ENCODE results near the gene PPARA.
A peak's percentile ranks its signal among the peaks of the same experiment; 100 is the strongest.

The PPARA gene

GRCh38 chr22:46147471-46148267 lies 2.7 kb upstream of the PPARA start:
- no peak for DNase-seq
- Mint-ChIP-seq H3K36me3 (ENCODE audit: insufficient read depth) (peaks cover 13% of the 10 kb centered on the region), H3K9me3 (no peaks in the 10 kb centered on the region), H3K27me3 (no peaks in the 10 kb centered on the region), H3K4me3 (no peak overlapping the region), H3K27ac (no peak overlapping the region), H3K4me1 (ENCODE audit: low read depth in 2 of 2) (peaks cover 13 to 19% of the 10 kb centered on the region in 2 donors)
- no peak for ATAC-seq (replicated peaks)

DNA sequence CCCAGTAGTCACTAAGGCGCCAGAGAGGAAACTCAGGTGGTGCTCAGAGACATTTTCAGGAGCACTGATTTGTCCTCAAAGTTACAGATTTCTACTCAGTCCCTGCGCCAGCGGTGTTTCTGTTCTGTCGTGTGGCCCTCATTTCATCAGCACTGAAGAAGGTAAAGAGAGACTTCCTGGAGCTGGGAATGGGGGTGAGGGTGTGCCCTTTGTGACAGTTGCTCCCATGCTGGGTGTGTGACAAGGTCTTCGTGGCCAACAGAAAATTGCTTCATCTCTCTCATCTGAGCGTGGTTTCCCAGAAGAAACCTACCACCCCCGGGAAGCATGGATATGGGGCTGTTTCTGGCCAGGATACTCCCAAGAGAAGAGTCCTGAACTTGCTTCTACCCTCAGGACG lies 2.0 kb upstream of the PPARA start:
- Mint-ChIP-seq H3K27ac (peak overlapping the region in 1 of 2 donors; percentile 86), H3K27me3 (no peaks in the 10 kb centered on the region), H3K4me1 (ENCODE audit: low read depth in 2 of 2) (peaks cover 13 to 19% of the 10 kb centered on the region in 2 donors), H3K36me3 (ENCODE audit: insufficient read depth) (peaks cover 14% of the 10 kb centered on the region), H3K9me3 (no peaks in the 10 kb centered on the region), H3K4me3 (no peak overlapping the region)
- ATAC-seq (replicated peaks) (no peak), DNase-seq (no peak)

DNA sequence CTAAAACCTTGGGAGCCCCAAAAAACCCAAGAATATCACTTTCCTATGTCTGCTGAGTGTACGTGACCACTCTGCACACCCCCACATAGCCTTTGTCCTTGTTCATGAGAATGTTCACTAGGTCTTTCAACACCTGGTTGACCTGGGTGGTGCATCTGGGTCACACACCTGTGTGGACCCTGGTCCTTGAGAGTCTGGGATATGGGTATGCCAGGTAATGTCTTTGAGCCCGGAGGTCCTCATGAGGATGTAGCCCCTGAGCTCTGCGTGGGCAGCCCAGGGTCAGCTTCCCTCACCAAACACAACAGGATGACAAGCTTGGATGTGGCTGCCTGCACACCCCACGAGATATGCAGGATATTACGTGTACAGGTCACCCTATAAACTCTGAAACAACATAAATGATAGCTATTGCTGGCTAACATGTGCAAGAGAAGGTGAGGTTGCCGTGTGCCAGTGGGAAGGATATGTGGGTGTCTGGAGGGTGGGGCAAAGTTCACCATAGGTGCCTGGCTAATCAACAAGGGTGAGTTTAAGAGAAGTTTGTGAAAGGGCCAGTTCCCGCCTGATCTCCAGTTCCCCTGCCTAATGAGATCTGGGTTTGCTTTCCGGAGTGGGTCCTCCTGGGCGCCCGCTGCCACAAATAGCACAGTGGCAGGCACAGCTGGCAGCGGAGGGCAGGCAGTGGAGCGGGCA lies 1.4 kb upstream of the PPARA start:
- no peaks in the 10 kb centered on the region for H3K27me3 Mint-ChIP-seq
- peaks cover 13 to 19% of the 10 kb centered on the region in 2 donors for H3K4me1 Mint-ChIP-seq (ENCODE audit: low read depth in 2 of 2)
- peak overlapping the region; percentile 86 to 87 for H3K27ac Mint-ChIP-seq
- no peaks in the 10 kb centered on the region for H3K9me3 Mint-ChIP-seq
- DNase-seq (peak in 2 of 3 experiments; percentile 18 to 33), ATAC-seq (replicated peaks) (peak; percentile 28)
- peak overlapping the region; percentile 88 to 90 for H3K4me3 Mint-ChIP-seq
- peaks cover 14% of the 10 kb centered on the region for H3K36me3 Mint-ChIP-seq (ENCODE audit: insufficient read depth)

- ATAC-seq (replicated peaks) (peak; percentile 15), DNase-seq (peak; percentile 27 to 34 (median 33))
- peak overlapping the region; percentile 86 to 87 for H3K27ac Mint-ChIP-seq
- peaks cover 13 to 19% of the 10 kb centered on the region in 2 donors for H3K4me1 Mint-ChIP-seq (ENCODE audit: low read depth in 2 of 2)
- H3K4me3 Mint-ChIP-seq = peak overlapping the region; percentile 88 to 90
- H3K36me3 Mint-ChIP-seq (ENCODE audit: insufficient read depth) = peaks cover 15% of the 10 kb centered on the region
- H3K9me3 Mint-ChIP-seq = no peaks in the 10 kb centered on the region
- no peaks in the 10 kb centered on the region for H3K27me3 Mint-ChIP-seq
Measured at GRCh38 chr22:46149512-46150033, 753 bp upstream of the PPARA start.

DNA sequence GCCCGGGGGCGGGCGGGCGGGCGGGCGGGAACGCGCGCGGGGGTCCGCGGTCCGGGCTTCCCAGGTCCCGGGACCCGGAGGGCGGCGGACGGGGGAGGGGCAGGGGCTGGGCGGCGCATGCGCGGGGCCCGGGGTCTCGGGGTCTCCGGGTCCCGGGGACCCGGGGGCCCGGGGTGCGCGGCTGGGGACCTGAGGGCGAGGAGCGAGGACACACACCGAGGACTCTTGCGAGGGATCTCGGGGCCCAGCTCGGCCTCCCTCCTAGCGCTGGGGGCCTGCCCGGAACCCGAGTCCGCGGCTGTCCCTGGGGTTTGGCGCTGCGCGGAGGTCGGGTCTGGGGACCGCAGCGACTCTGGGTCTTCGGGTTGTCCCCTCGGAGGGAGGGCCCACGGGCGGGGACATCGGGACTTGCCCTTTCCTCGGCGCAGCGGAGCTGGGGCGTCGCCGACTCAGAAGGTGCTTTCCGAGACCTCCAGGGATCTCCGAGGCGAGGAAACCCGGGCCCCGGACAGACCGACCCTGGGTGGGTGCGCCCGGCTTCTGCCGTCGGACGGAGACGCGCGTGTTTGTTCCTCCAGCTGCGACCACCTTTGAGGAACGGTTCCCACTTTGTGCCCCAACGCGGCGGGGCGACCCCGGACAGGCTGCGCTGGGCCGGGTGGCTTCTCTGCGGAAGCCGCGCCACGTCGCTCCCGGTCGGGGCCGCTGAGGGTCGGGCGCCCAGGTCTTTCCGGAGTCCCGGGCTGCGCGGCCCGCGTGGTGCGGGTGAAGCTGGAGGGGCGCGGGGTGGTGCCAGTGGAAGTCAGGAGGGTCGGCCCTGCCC lies 540 bp downstream of the PPARA start:
- Mint-ChIP-seq H3K4me3 (peak overlapping the region; percentile 78 to 81), H3K9me3 (no peaks in the 10 kb centered on the region), H3K36me3 (ENCODE audit: insufficient read depth) (peaks cover 21% of the 10 kb centered on the region), H3K27me3 (no peaks in the 10 kb centered on the region), H3K27ac (peak overlapping the region; percentile 49 to 76), H3K4me1 (ENCODE audit: low read depth in 2 of 2) (peaks cover 13 to 22% of the 10 kb centered on the region in 2 donors)
- ATAC-seq (replicated peaks) (peak; percentile 52), DNase-seq (peak; percentile 53 to 56 (median 54))

DNA sequence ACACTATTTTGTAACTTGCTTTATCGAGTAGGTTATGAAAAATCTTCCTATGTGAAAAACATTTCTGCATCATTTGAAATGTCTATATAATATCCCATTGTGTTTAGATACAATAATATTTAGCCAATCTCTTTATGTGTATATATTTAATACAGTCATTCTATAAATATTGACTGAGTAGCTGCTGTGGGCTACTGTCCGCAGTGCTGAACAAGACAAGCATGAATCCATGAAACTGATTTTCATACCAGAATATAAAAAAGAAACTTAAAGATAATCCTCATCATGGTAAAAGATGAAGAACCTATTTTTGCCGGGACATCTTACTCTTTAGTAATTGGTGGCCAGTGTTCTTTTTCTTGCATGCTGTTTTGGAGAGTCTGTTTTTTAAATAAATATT lies 3.6 kb downstream of the PPARA start:
- H3K4me1 Mint-ChIP-seq (ENCODE audit: low read depth in 2 of 2) = peaks cover 12 to 27% of the 10 kb centered on the region in 2 donors
- H3K4me3 Mint-ChIP-seq = no peak overlapping the region
- no peaks in the 10 kb centered on the region for H3K27me3 Mint-ChIP-seq
- peaks cover 20% of the 10 kb centered on the region for H3K36me3 Mint-ChIP-seq (ENCODE audit: insufficient read depth)
- DNase-seq = no peak
- no peak for ATAC-seq (replicated peaks)
- H3K9me3 Mint-ChIP-seq = no peaks in the 10 kb centered on the region
- H3K27ac Mint-ChIP-seq = no peak overlapping the region

- Mint-ChIP-seq H3K4me3 (no peak overlapping the region), H3K4me1 (ENCODE audit: low read depth in 2 of 2) (peaks cover 7 to 22% of the 10 kb centered on the region in 2 donors), H3K27ac (no peak overlapping the region), H3K36me3 (ENCODE audit: insufficient read depth) (peaks cover 20% of the 10 kb centered on the region), H3K27me3 (no peaks in the 10 kb centered on the region), H3K9me3 (no peaks in the 10 kb centered on the region)
- DNase-seq = no peak
- no peak for ATAC-seq (replicated peaks)
Measured at GRCh38 chr22:46156031-46156430, 5.7 kb downstream of the PPARA start.

- Mint-ChIP-seq H3K4me1 (ENCODE audit: low read depth in 2 of 2) (peaks cover 2 to 10% of the 10 kb centered on the region in 2 donors), H3K36me3 (ENCODE audit: insufficient read depth) (peaks cover 22% of the 10 kb centered on the region), H3K27ac (no peak overlapping the region), H3K4me3 (no peak overlapping the region), H3K9me3 (no peaks in the 10 kb centered on the region), H3K27me3 (no peaks in the 10 kb centered on the region)
- no peak for ATAC-seq (replicated peaks)
- no peak for DNase-seq
Measured at GRCh38 chr22:46158283-46158682, 8.0 kb downstream of the PPARA start.

DNA sequence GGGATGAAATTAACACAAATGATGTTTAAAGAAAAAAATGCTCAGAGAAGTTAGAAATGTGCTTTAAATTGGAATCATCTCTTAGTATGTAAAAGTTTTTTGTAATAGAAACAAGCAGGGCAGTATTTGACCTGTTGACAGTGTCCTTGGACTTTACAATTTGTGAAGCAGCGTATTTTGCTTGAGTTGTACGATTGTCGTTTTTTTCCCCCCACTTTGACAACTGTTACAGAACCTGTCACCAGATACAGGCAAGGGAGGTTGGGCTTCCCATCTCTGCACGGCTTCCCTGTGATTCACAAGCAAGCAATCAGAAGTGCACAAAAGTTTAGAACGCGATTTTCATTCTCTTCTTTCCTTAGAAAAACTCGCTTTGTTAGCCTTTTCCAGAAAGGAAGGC lies 8.9 kb downstream of the PPARA start:
- H3K27me3 Mint-ChIP-seq = no peaks in the 10 kb centered on the region
- H3K27ac Mint-ChIP-seq = no peak overlapping the region
- H3K9me3 Mint-ChIP-seq = no peaks in the 10 kb centered on the region
- peaks cover 22% of the 10 kb centered on the region for H3K36me3 Mint-ChIP-seq (ENCODE audit: insufficient read depth)
- ATAC-seq (replicated peaks) (no peak), DNase-seq (no peak)
- H3K4me3 Mint-ChIP-seq = no peak overlapping the region
- peaks cover 2 to 10% of the 10 kb centered on the region in 2 donors for H3K4me1 Mint-ChIP-seq (ENCODE audit: low read depth in 2 of 2)

DNA sequence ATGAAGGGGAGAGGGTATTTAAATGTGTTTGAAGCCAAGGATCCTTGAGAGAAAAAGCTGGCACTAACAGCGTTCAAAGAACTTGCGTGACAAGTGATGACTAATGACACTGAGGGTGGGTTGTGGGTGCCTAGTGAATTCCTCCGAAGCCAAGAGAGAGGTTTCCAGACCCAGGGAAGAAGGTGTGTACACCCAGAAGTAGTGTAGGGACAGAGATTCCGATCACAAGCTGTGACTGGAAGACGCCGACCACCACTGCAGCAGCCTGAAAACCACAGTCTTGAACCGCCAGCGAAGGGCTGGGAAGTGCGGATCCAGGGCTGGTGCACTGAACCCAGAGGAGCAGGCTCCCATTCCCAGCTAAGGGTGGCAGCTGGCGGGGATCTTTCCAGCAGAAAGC lies 9.5 kb downstream of the PPARA start:
- ATAC-seq (replicated peaks) (no peak), DNase-seq (no peak)
- no peak overlapping the region for H3K4me3 Mint-ChIP-seq
- H3K9me3 Mint-ChIP-seq = no peaks in the 10 kb centered on the region
- H3K27me3 Mint-ChIP-seq = no peaks in the 10 kb centered on the region
- peaks cover 19% of the 10 kb centered on the region for H3K36me3 Mint-ChIP-seq (ENCODE audit: insufficient read depth)
- peaks cover 2 to 10% of the 10 kb centered on the region in 2 donors for H3K4me1 Mint-ChIP-seq (ENCODE audit: low read depth in 2 of 2)
- no peak overlapping the region for H3K27ac Mint-ChIP-seq

GRCh38 chr22:46162285-46162684 lies 12.0 kb downstream of the PPARA start:
- Mint-ChIP-seq H3K27me3 (no peaks in the 10 kb centered on the region), H3K9me3 (no peaks in the 10 kb centered on the region)
- DNase-seq = no peak

DNA sequence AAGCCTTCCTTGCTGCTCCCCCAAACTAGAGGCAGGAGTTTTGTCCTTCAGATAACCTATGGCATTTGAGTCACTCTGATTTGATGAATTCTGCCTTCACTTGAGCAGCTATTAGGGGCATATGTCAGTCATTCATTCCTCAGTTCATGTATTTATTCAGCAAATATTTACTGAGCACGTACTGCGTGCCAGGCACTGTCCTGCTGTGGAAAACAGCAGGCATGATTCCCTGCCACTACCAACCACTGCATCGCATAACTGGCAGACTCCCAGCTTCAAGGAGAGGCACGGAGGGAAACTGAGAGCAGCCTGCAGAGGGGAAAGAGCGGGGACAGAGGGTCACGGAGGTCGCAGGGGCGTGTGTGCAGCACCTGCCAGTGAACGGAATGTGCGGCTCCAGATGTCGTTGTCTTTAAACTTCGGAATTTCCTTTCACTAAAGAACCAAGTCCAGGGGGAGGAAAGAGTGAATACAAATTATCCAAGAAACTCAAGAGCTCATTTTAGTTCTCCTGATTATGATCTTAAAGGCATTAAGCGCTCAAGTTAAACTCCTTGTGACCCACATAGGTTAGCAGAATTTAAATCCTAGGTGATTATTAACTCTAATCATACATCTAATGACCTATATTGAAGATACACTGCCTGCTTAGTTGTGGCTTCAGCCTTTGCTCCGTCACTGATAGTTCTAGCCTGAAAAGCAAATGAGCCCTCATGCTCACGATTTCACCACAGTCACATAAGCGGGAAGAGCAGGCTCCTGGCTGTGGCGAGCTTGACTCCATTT lies 12.6 kb downstream of the PPARA start:
- H3K36me3 Mint-ChIP-seq (ENCODE audit: insufficient read depth) = peaks cover 12% of the 10 kb centered on the region
- no peak for ATAC-seq (replicated peaks)
- DNase-seq = no peak
- H3K4me3 Mint-ChIP-seq = no peak overlapping the region
- no peaks in the 10 kb centered on the region for H3K9me3 Mint-ChIP-seq
- no peaks in the 10 kb centered on the region for H3K27me3 Mint-ChIP-seq
- H3K4me1 Mint-ChIP-seq (ENCODE audit: low read depth in 2 of 2) = peaks cover 2 to 3% of the 10 kb centered on the region in 2 donors
- peak overlapping the region in 1 of 2 donors; percentile 10 for H3K27ac Mint-ChIP-seq

More at GRCh38 chr22:46162285-46162684, 12.0 kb downstream of the PPARA start:
- Mint-ChIP-seq H3K36me3 (ENCODE audit: insufficient read depth) (peaks cover 12% of the 10 kb centered on the region), H3K4me3 (no peak overlapping the region), H3K4me1 (ENCODE audit: low read depth in 2 of 2) (peaks cover 1 to 3% of the 10 kb centered on the region in 2 donors), H3K27ac (no peak overlapping the region)
- no peak for ATAC-seq (replicated peaks)
